HG02870 (cell line): ENCODE results near the gene OR51B2.

Source experiments
- ATAC-seq: cut with Tn5 transposase; IDR thresholded peaks from one replicate; pipeline ENCODE4 v1.9.1; 2021; ENCODE audit warnings: mild to moderate bottlenecking, moderate library complexity; ENCODE audit not compliant: unreplicated experiment

Gene OR51B2

DNA sequence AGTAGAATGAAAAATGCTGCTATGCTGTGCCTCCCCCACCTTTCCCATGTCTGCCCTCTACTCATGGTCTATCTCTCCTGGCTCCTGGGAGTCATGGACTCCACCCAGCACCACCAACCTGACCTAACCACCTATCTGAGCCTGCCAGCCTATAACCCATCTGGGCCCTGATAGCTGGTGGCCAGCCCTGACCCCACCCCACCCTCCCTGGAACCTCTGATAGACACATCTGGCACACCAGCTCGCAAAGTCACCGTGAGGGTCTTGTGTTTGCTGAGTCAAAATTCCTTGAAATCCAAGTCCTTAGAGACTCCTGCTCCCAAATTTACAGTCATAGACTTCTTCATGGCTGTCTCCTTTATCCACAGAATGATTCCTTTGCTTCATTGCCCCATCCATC, 39.5 kb downstream of the OR51B2 start:
- no peak for ATAC-seq

DNA sequence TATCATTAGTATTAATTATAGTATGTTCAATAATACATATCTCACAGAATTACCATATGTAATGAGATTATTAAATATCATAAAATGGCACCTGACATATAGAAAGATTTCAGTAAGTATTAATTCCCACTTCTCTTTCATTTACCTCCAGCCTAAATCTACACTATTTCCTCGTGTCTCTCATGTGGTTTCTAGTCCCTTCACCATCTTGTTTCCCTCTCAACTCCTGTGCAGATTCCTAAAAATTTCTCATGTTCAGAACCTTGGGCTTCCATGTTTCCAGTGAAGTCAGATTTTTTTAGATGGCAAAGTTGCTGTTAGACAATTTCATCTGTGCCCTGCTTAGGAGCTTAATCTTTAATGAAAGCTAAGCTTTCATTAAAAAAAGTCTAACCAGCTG, 40.2 kb downstream of the OR51B2 start:
- ATAC-seq, result no peak

GRCh38 chr11:5283086-5283485, 41.0 kb downstream of the OR51B2 start:
- no peak for ATAC-seq

GRCh38 chr11:5282628-5283027, 41.5 kb downstream of the OR51B2 start:
- ATAC-seq, result no peak

- no peak for ATAC-seq
Observed at GRCh38 chr11:5281596-5281995, 42.5 kb downstream of the OR51B2 start.

DNA sequence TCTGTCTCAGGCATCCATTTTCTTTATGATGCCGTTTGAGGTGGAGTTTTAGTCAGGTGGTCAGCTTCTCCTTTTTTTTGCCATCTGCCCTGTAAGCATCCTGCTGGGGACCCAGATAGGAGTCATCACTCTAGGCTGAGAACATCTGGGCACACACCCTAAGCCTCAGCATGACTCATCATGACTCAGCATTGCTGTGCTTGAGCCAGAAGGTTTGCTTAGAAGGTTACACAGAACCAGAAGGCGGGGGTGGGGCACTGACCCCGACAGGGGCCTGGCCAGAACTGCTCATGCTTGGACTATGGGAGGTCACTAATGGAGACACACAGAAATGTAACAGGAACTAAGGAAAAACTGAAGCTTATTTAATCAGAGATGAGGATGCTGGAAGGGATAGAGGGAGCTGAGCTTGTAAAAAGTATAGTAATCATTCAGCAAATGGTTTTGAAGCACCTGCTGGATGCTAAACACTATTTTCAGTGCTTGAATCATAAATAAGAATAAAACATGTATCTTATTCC, 43.5 kb downstream of the OR51B2 start:
- ATAC-seq, result peak; percentile 83

DNA sequence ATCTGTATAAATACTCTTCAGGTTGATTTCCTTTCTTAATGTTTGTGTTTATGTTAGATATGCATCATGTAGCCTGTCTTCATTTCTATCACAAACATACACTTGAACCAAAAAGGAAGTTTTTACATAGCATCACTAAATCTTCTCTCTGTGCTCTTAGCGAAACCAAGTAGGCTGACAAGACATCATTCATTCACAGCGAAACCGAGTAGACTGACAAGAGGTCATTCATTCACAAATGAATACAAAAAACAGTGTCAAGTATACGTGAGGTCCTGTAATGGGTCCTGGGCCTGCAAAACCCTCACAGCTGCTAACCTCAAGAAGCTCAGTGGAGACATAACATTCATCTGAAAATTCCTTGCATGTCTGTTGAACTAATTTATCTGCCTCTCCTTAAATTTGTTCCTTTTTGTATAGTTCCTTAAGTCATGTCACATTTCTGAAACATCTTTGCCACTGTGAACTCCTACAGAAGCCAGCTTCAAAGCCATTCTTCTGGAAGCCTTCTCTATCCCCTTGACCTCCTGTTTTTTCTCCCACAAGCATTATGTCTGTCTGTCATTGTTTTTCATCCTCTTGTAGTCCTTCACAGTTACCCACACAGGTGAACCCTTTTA, 44.5 kb downstream of the OR51B2 start:
- ATAC-seq, result no peak

DNA sequence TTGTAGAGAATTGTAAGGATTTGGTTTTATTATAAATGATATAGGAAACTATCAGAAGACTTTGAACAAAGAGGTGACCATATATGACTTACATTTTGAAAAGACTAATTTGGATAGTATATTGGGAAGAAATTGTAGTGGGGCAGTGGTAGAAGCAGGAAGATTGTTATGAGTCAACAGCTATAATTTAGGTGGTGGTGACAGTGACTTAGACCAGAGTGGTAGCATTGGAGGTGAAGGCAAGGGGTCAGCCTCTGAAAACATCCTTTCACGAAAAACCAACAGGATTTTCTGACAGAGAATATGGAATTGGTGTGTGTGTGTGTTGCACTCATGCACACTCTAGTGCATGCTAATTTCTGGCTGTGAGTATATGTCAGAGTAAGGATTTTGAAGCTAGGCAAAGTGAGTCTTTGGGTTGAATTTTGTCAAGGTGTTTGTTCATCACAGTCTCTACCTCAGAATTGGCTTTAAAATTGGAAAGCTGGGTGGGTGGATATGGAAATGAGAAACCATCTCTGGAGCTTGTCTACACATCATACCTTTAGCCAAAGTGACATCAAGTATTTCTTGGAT, 46.2 kb downstream of the OR51B2 start:
- peak; percentile 61 for ATAC-seq

- no peak for ATAC-seq
Observed at GRCh38 chr11:5276697-5277096, 47.4 kb downstream of the OR51B2 start.

GRCh38 chr11:5275369-5276110, 48.6 kb downstream of the OR51B2 start:
- no peak for ATAC-seq

DNA sequence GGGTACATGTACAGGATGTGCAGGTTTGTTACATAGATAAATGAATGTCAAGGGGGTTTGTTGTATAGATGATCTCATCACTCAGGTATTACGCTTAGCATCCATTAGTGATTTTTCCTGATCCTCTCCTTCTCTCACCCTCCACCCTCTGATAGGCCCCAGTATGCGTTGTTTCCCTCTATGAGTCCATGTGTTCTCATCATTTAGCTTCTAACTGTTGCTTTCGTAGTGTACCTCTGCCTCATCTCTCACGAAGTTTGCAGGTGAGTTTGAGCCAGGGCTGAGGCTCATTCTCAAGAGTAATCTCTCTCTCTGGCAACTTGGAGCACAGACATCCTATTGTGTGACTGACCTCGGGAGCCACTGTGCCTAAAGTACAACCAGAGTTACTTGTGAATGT, 49.7 kb downstream of the OR51B2 start:
- no peak for ATAC-seq
